Endothelial cell (in vitro differentiated cells): Measurements from ENCODE around the gene SDHAF3. TPM values are rescaled to one million over a fixed set of nuclear protein-coding genes. Genes with fewer than 3 reads are reported as not detected.
"Not testable (repeated sequence)": the region's sequence is repeated elsewhere in the genome, so short reads cannot be mapped to it uniquely, and the experiment has no call there.

ENCODE experiments used
- DNase-seq: peaks from one replicate; pipeline ENCODE4 v3.0.0; 2021; ENCODE audit warnings: low spot score
- H3K27ac Mint-ChIP-seq: one replicate; pipeline ENCODE4 v1.8.0; 2021; ENCODE audit warnings: mixed read lengths, inconsistent platforms; ENCODE audit not compliant: unreplicated experiment
- H3K27me3 Mint-ChIP-seq: one replicate; pipeline ENCODE4 v1.8.0; 2021; ENCODE audit warnings: mild to moderate bottlenecking, moderate library complexity, mixed read lengths, inconsistent platforms; ENCODE audit not compliant: unreplicated experiment
- H3K36me3 Mint-ChIP-seq: one replicate; pipeline ENCODE4 v1.8.0; 2021; ENCODE audit warnings: mild to moderate bottlenecking, low read depth, mixed read lengths, inconsistent platforms; ENCODE audit not compliant: unreplicated experiment
- H3K4me1 Mint-ChIP-seq: one replicate; pipeline ENCODE4 v1.8.0; 2021; ENCODE audit warnings: mild to moderate bottlenecking, mixed read lengths, inconsistent platforms; ENCODE audit not compliant: unreplicated experiment
- H3K4me3 Mint-ChIP-seq: one replicate; pipeline ENCODE4 v1.8.0; 2021; ENCODE audit warnings: mild to moderate bottlenecking, mixed read lengths, inconsistent platforms; ENCODE audit not compliant: unreplicated experiment
- H3K9me3 Mint-ChIP-seq: one replicate; pipeline ENCODE4 v1.8.0; 2021; ENCODE audit warnings: mixed read lengths, inconsistent platforms; ENCODE audit not compliant: unreplicated experiment
- CTCF ChIP-seq: fragments of 200-600 bp; sonication (generic); IDR thresholded peaks from one replicate; pipeline ENCODE4 v1.5.0; 2021; ENCODE audit warnings: antibody characterized with exemption; ENCODE audit not compliant: unreplicated experiment
- long read RNA-seq: library from polyadenylated mRNA; unstranded; transcript quantifications from one replicate; pipeline ENCODE4 v2.0.0, GENCODE V29; 2020; ENCODE audit not compliant: unreplicated experiment
- total RNA-seq: library from RNA; stranded (reverse); fragmentation: NEBNext Ultra II Directional; extraction: Animal tissue kit (Norgen Biotek cat#: 25700); gene quantifications from one replicate; pipeline ENCODE4 v1.2.1, GENCODE V29; 2021; ENCODE audit not compliant: unreplicated experiment

SDHAF3 gene
- total RNA-seq: 6.7 TPM
- long read RNA-seq, transcript SDHAF3-202 (2 exons, 2,060 nt): major isoform, 6 of 6 reads
- long read RNA-seq, partial matches to known transcripts: 0 of 6 reads
- long read RNA-seq, other reads (novel, unspliced or antisense): 0 of 6 reads

- DNase-seq: peak; percentile 98
These were observed at the start of gene SDHAF3 for GRCh38 chr7:97117372-97118188. SDHAF3 (plus strand) TSS chr7:97117698; CDS start chr7:97117724, 26 bp downstream.

DNA sequence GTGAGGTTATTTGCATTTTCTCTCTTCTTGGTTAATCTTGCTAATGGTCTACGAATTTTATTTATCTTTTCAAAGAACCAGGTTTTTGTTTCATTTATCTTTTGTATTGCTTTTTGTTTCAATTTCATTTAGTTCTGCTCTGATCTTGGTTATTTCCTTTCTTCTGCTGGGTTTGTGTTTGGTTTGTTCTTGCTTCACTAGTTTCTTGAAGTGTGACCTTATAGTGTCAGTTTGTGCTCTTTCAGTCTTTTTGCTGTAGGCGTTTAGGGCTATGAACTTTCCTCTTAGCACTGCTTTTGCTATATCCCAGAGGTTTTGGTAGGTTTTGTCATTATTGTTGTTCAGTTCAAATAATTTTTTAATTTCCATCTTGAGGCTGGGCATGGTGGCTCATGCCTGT, 45.5 kb upstream of the SDHAF3 start:
- H3K4me1 Mint-ChIP-seq, H3K36me3 Mint-ChIP-seq, H3K27me3 Mint-ChIP-seq, H3K4me3 Mint-ChIP-seq, DNase-seq, H3K9me3 Mint-ChIP-seq, H3K27ac Mint-ChIP-seq: not testable (repeated sequence)

More at GRCh38 chr7:97117372-97118188, at the start of gene SDHAF3:
- TF ChIP-seq CTCF: no peak
- no peaks in the 10 kb centered on the region for H3K36me3 Mint-ChIP-seq
- H3K9me3 Mint-ChIP-seq: no peaks in the 10 kb centered on the region
- peaks cover 18% of the 10 kb centered on the region for H3K4me1 Mint-ChIP-seq
- H3K27ac Mint-ChIP-seq: peak within 1 kb of the TSS; percentile 63
- no peaks in the 10 kb centered on the region for H3K27me3 Mint-ChIP-seq
- H3K4me3 Mint-ChIP-seq: peak within 1 kb of the TSS; percentile 93

DNA sequence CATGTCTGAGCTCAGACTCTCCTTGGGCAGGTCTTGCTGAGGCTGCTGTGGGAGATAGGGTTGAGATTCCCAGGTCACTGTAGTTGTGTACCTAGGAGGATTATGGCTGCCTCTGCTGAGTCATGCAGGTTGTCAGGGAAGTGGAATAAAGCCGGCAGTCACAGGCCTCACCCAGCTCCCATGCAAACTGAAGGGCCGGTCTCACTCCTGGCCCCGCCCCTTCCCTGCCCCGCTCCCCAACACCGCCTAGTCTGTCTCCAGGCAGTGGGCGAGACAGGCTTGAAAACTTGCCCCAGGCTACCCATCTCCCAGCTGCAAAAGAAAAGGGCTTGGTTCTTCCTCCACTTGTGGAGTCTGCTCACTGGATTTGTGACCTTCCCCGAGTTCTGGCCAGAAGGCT, 41.6 kb upstream of the SDHAF3 start:
- H3K4me1 Mint-ChIP-seq: no peaks in the 10 kb centered on the region
- no peak overlapping the region for H3K4me3 Mint-ChIP-seq
- H3K36me3 Mint-ChIP-seq: no peaks in the 10 kb centered on the region
- no peak overlapping the region for H3K27ac Mint-ChIP-seq
- TF ChIP-seq CTCF: no peak
- no peaks in the 10 kb centered on the region for H3K9me3 Mint-ChIP-seq
- DNase-seq: no peak
- H3K27me3 Mint-ChIP-seq: peaks cover under 1% of the 10 kb centered on the region

DNA sequence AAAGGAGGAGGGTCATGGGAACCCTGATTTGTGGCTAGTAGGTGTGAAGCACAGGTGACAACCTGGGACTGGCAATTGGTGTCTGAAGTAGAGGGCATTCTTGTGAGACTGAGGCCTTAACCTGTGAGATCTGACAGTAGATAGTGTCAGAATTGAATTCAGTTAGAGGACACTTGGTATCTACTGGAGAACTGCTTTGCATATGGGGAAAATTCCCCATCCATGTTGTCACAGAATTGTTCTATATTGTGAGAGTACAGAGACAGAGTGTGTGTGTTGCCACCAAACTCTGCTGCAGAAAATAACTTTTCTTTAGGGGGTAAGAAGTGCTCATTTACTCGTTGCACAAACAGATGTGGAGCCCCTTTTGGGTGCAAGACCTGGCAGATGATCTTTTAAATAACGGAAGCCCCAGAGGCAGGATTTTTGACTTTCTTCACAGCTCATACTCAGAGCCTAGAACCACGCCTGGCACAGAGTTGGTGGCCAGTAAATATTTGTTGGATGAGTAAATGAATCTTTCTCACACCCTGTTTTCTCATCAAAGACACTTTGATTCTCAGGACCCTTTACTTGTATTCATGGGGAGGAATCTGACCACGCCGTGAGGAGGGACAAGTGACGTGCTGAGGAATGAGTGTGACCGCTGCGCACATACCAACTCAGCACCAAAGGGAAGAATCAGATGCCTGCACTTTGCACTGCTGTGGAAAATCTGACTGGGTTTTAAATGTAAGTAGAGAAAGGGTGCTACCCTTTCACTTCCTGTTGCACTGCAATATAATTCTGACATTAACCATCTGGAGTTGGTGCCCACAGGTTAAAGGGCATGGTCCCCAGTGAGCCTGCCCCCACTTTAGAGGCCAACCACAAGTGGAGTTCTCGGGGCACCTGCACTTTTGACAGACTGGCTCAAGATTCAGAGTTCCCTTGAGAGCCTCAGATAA, 39.2 kb upstream of the SDHAF3 start:
- H3K4me3 Mint-ChIP-seq: no peak overlapping the region
- H3K36me3 Mint-ChIP-seq: no peaks in the 10 kb centered on the region
- no peaks in the 10 kb centered on the region for H3K27me3 Mint-ChIP-seq
- no peaks in the 10 kb centered on the region for H3K4me1 Mint-ChIP-seq
- no peak for DNase-seq
- H3K27ac Mint-ChIP-seq: no peak overlapping the region
- TF ChIP-seq CTCF: no peak
- H3K9me3 Mint-ChIP-seq: no peaks in the 10 kb centered on the region

GRCh38 chr7:97079300-97079699, 38.2 kb upstream of the SDHAF3 start:
- no peak for DNase-seq
- Mint-ChIP-seq H3K27me3 (no peaks in the 10 kb centered on the region), H3K4me1 (no peaks in the 10 kb centered on the region), H3K9me3 (no peaks in the 10 kb centered on the region), H3K4me3 (no peak overlapping the region), H3K27ac (no peak overlapping the region), H3K36me3 (no peaks in the 10 kb centered on the region)
- no peak for TF ChIP-seq CTCF
